GM23248 (cell line): ENCODE measurements around the gene CCNG2.

Source experiments
- EZH2 ChIP-seq: fragments of 200-600 bp; sonication (generic); IDR thresholded peaks from 2 replicates; pipeline ENCODE4 v1.6.1; 2018; ENCODE audit warnings: antibody characterized with exemption, mild to moderate bottlenecking; ENCODE audit not compliant: insufficient read depth, poor library complexity, severe bottlenecking
- EZH2phosphoT487 ChIP-seq: fragments of 200-600 bp; sonication (generic); IDR thresholded peaks from 2 replicates; pipeline ENCODE4 v1.6.1; 2018; ENCODE audit warnings: antibody characterized with exemption, moderate library complexity, mild to moderate bottlenecking, low read depth; ENCODE audit not compliant: insufficient read depth

DNA sequence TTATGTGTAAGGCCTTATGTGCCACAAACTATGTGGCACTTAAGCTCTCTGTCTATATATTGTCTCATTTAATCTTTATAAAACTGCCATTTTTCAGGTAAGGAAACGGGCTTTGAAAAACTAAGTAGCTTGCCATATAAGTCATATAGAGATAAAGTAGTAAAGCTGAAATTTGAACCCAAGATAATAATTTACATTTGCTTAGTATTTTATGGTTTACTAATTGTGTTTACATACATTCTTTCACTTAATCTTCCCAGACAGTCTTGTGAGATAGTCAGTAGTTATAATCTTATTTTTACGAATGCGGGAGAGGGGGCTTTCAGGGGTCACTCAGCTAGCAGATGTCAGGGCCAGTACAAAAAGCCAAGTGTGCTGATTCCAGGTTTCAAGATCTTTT is 13.9 kb upstream of the CCNG2 start:
- TF ChIP-seq EZH2 (no peak), EZH2phosphoT487 (no peak)
